Fibroblast of gingiva (primary cell): ENCODE results near the gene C20orf204.

Experiments
- DNase-seq: peaks from one replicate; pipeline ENCODE4 v3.0.0-alpha.2; 2011; ENCODE audit warnings: low read depth

C20orf204 gene

GRCh38 chr20:64056889-64057627 lies 21.1 kb downstream of the C20orf204 start:
- DNase-seq = no peak

GRCh38 chr20:64057628-64058498 lies 21.9 kb downstream of the C20orf204 start:
- DNase-seq = no peak

- no peak for DNase-seq
Measured at GRCh38 chr20:64058536-64058935, 22.6 kb downstream of the C20orf204 start.

- DNase-seq = no peak
Measured at GRCh38 chr20:64062276-64062595, 26.3 kb downstream of the C20orf204 start.

GRCh38 chr20:64062596-64063388 lies 26.8 kb downstream of the C20orf204 start, which contains the start of gene TCEA2:
TCEA2 (plus strand) TSS chr20:64063198; CDS start chr20:64063313, 115 bp downstream.
- DNase-seq = peak; percentile 95

DNA sequence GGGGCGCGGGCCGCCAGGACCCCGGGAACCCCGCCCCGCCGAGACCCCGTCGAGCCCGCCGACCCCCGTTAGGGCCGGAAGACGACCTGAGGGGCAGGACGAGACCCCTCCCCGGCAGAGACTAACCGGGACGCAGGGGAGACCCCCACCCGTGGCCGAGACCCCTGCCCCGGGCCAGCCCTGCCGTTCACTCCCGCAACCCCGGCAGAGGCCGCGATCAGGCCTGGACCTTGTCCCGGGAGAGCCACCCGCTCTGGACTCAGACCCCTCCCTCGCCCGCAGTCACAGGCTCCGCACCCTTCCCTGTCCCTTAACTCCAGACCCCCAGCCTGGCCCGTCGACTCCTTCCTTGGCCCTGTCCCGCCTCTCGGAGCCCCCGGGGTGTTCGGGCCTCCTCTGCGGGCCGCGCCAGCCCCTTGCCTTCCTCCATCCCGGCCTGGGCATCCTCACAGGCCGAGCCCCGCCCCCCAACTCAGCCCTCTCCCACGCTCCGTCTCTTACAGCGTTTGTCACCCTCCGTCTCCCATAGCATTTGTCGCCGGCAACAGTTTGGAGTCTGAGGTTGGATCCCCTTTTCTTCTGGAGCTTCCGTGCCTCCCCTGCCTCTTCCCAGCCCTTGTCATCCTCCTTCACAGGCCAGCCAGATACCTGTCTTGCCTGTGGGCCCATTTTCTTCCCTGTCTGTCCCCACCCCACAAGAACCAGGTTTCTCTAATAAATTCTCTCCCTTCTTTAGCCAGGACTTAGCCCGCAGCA lies 27.6 kb downstream of the C20orf204 start:
- no peak for DNase-seq

- DNase-seq = peak; percentile 24
Measured at GRCh38 chr20:64064145-64064698, 28.2 kb downstream of the C20orf204 start.

- no peak for DNase-seq
Measured at GRCh38 chr20:64065062-64065973, 29.3 kb downstream of the C20orf204 start.

GRCh38 chr20:64065974-64066343 lies 30.0 kb downstream of the C20orf204 start:
- peak; percentile 61 for DNase-seq

DNA sequence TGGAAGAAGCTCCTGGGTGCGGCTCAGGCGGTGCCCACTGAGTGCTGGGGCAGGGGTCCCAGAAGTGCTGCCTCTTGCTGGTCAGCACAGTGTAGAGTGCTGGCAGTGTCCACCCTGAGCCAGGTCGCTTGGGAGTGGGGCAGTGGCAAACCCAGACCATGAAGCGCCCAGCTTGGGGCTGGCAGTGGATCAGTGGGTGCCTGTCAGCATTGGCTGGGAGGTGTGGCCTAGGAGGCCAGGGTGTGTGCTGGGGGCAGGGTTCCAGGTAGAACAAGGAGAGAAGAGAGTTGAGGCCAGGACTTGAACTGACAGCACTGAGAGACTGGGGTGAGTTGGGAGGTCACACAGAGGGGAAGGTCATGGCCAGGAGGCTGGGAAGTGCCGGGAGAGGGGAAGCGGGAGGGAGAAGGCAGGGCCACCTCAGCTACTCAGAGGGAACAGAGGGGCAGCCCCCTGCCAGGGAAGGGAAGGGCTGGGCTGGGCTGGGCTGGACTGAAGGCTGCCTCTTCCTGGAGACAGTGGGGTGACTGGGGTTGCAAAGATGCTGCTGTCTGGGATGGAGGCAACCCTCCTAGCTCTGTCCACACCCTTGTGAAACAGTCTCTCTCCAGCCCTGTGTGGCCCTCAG lies 31.1 kb downstream of the C20orf204 start:
- DNase-seq = no peak

DNA sequence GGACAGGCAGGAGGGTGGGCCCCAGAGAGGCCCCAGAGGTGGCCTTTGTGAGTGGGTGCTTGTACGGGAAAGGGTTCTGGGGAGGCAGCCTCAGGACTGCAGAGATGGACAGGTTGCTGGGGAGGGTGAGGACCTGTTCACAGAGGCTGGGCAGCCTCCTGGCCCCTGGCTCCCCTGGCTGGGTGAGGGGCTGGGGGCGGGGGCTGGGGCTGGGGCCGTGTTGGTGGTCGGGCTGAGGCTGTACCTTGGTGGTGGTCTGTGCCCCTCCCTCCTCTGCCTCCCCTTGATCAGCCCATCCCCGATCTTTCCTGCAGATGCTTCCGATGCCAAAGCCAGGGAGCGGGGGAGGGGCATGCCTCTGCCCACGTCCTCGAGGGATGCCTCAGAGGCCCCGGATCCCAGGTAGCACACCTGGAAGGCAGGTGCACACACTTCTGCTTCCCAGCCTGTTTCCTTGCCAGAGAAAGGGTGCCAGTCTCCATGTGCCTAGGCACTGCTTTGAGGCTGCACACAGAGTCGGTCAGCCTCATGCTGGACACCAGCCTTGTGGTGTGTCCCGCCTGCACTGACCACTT lies 31.8 kb downstream of the C20orf204 start:
- no peak for DNase-seq

GRCh38 chr20:64068386-64069208 lies 32.6 kb downstream of the C20orf204 start:
- no peak for DNase-seq

DNA sequence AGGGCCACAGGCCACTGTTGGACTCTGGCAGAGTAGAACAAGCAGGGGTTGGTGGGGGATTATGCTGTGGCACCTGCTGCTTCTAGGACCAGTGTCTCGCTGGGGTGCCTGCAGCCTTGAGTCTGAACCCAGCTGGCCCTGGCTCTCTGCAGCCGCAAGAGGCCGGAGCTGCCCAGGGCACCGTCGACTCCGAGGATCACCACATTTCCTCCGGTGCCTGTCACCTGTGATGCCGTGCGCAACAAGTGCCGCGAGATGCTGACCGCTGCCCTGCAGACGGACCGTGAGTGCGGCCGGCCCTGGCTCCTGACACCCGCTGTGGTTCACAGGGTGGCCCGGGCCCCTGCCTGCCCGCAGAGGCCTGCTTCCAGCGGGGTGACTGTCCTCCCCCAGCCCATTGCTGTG lies 33.2 kb downstream of the C20orf204 start:
- no peak for DNase-seq

GRCh38 chr20:64069614-64070243 lies 33.7 kb downstream of the C20orf204 start:
- DNase-seq = no peak

- DNase-seq = no peak
Measured at GRCh38 chr20:64070244-64070993, 34.4 kb downstream of the C20orf204 start.

GRCh38 chr20:64071341-64072332 lies 35.7 kb downstream of the C20orf204 start:
- DNase-seq = no peak
